ENCODE measurements around the gene GABRP.

Gene GABRP, protein sequence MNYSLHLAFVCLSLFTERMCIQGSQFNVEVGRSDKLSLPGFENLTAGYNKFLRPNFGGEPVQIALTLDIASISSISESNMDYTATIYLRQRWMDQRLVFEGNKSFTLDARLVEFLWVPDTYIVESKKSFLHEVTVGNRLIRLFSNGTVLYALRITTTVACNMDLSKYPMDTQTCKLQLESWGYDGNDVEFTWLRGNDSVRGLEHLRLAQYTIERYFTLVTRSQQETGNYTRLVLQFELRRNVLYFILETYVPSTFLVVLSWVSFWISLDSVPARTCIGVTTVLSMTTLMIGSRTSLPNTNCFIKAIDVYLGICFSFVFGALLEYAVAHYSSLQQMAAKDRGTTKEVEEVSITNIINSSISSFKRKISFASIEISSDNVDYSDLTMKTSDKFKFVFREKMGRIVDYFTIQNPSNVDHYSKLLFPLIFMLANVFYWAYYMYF

DNA sequence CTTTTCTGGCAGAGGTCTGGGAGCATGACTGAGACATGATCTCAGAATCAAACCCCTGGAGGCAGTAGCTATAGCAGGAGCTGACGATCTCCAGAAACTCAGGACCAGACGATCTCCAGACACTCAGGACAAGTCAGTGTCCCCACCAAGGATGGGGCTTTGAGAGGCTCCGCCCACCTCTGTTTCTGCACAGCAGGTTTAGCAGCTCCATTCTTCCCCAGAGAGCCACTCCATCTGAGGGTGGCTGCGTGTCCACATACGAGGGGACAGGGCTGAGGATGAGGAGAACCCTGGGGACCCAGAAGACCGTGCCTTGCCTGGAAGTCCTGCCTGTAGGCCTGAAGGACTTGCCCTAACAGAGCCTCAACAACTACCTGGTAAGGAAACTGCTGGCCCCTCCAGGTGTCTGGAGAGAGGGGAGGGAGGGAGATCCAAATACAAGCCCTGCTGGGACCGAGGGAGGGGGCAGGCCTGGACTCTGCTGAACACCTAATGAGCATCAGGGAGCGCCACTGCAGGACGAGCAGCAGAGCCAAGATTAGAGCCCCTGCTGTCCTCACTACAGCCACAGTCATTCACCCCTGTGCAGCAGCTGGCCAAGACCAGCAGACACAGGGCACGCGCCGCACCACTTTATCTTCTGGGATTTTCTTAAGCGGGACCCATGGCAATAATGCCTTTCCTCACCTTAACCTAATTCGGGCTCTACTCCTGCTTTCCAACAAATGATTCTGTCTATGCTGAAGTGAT is at the start of gene GABRP:
GABRP (plus strand) TSS at position 228 of the 750 bp plus-strand sequence. CDS start 4,891 bp downstream, outside the sequence.
- TF ChIP-seq, protein P1, sequence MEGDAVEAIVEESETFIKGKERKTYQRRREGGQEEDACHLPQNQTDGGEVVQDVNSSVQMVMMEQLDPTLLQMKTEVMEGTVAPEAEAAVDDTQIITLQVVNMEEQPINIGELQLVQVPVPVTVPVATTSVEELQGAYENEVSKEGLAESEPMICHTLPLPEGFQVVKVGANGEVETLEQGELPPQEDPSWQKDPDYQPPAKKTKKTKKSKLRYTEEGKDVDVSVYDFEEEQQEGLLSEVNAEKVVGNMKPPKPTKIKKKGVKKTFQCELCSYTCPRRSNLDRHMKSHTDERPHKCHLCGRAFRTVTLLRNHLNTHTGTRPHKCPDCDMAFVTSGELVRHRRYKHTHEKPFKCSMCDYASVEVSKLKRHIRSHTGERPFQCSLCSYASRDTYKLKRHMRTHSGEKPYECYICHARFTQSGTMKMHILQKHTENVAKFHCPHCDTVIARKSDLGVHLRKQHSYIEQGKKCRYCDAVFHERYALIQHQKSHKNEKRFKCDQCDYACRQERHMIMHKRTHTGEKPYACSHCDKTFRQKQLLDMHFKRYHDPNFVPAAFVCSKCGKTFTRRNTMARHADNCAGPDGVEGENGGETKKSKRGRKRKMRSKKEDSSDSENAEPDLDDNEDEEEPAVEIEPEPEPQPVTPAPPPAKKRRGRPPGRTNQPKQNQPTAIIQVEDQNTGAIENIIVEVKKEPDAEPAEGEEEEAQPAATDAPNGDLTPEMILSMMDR (conservative IDR thresholded peaks at IDR 0.05; ENCODE audit: low read depth, low read length) = no peak

DNA sequence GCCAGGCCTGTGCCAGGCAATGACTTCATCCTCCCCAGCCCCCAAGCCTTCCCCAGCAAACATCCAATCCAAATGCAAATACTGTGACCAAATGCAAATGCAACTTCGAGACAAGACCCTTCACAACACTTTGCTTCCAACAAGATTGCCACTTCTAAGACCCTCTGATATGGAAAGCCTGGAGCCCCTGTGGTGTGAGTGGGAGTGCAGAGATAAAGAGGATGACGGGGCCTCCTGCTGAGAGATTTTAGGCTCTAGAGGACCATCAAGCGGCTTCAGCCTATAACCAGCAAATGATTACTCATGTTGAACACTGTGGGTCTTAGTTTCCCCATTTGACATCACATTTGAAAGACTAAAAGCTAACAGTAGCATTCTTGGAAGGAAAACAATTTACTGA is 46.6 kb upstream of the GABRP start:
- TF ChIP-seq, protein P1 (conservative IDR thresholded peaks at IDR 0.05; ENCODE audit: low read depth, low read length) = no peak

More for the DNA sequence above, at the start of gene GABRP:
- H3K4me3 ChIP-seq (ENCODE audit: low read length) = no peak within 1 kb of the TSS
- no peak for DNase-seq (ENCODE audit: low read depth)

DNA sequence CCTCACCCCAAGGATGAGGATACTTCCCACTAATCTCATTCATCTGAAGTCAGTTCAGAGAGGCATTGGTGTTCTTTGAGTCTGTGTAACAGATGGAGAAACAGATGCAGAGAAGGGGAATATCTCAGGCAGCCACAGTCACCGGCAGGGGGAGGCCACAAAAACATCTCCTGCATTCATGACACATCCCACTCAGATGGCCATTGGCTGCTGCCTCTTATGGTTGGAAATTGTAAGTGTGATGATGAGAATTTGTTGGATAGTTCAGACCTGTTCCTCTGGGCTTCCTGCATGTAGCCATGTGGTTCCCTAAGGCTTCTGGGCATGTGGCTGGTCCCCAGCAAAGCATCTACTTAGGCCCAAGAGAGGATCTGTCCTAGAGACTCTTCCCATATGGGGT is 45.9 kb upstream of the GABRP start:
- H3K4me3 ChIP-seq (ENCODE audit: low read length) = no peak overlapping the region
- TF ChIP-seq, protein P1 (conservative IDR thresholded peaks at IDR 0.05; ENCODE audit: low read depth, low read length) = no peak
- no peak for DNase-seq (ENCODE audit: low read depth)

More for the DNA sequence above, 46.6 kb upstream of the GABRP start:
- no peak overlapping the region for H3K4me3 ChIP-seq (ENCODE audit: low read length)
- DNase-seq (ENCODE audit: low read depth) = no peak

DNA sequence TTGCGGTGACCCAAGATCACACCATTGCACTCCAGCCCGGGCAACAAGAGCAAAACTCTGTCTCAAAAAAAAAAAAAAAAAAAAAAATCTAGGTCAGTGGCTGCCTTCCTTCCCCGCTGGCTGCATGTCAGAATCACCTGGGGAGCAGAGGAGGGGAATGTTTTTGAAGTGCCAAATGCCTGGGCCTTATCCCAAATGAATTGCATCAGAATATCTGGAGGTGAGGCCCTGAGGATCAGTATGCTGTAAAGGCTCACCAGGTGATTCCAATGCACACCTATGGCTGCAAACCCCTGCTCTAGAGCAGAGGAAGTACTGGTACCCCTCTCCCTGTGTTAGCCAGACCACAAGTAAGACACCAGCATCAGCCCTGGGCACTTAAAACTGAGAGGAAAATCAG is 44.7 kb upstream of the GABRP start:
- TF ChIP-seq, protein P1 (conservative IDR thresholded peaks at IDR 0.05; ENCODE audit: low read depth, low read length) = no peak
- no peak overlapping the region for H3K4me3 ChIP-seq (ENCODE audit: low read length)
- no peak for DNase-seq (ENCODE audit: low read depth)

DNA sequence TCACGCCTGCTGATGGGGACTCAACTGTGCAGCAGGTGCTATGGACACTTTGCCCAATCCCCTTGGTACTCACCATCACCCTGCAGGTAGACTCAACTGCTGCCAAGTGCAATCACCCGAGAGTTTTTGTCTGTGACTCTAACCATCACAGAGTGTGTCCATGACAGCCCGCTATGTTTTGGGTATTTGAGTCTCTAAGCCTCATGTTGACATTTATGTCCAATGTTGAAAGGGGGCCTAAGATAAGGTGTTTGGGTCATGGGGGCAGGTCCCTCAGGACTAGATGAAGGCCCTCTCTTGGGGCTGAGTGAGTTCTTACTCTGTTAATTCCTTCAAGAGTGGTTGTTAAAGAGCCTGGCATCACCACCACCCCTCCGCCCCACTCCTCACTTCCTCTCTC is 44.1 kb upstream of the GABRP start:
- TF ChIP-seq, protein P1 (conservative IDR thresholded peaks at IDR 0.05; ENCODE audit: low read depth, low read length) = no peak
- no peak for DNase-seq (ENCODE audit: low read depth)
- no peak overlapping the region for H3K4me3 ChIP-seq (ENCODE audit: low read length)

DNA sequence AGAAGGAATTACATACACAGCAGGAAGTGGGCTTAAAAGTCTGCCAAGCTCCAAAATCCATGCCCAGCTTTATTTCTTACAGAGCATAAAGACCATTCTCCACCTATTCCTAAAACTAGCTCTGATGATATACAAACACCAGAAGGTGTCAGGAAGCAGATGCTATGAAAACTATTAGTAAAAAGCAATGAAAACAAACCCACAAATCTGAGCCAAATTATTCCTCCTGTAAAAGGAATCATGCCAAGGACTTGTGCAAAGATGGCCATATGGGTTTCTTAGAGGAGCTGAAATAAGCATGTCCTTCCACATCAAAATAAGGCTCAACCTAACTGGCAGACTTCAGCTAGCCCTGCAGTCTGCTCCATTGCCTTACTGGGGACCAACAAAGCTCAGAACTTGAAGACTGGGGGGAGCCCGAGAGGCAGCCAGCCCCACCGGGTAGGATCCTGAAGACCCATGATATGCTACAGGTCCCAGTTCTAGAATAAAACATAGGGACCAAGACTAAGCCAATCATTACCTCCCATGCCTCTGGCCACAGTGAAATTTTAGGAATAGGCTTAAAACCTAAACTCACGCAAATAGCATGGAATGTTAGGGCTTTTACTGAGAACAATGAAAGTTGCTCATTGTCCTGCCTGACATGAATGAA is 42.8 kb upstream of the GABRP start:
- TF ChIP-seq, protein P1 (conservative IDR thresholded peaks at IDR 0.05; ENCODE audit: low read depth, low read length) = no peak
- no peak overlapping the region for H3K4me3 ChIP-seq (ENCODE audit: low read length)

More for the DNA sequence above, 42.8 kb upstream of the GABRP start:
- no peak for DNase-seq (ENCODE audit: low read depth)
